Airway epithelial cell (primary cell): ENCODE results near the gene FLVCR1. TPM values are rescaled to one million over a fixed set of nuclear protein-coding genes. Genes with fewer than 3 reads are reported as not detected.

Experiments
- total RNA-seq: library from RNA; depleted of rRNA; stranded (reverse); fragments of >200 nt; gene quantifications from 2 replicates; pipeline ENCODE4 v1.2.3, GENCODE V29; 2015

Gene FLVCR1
- total RNA-seq: 4.6 and 6.8 TPM in 2 replicates

DNA sequence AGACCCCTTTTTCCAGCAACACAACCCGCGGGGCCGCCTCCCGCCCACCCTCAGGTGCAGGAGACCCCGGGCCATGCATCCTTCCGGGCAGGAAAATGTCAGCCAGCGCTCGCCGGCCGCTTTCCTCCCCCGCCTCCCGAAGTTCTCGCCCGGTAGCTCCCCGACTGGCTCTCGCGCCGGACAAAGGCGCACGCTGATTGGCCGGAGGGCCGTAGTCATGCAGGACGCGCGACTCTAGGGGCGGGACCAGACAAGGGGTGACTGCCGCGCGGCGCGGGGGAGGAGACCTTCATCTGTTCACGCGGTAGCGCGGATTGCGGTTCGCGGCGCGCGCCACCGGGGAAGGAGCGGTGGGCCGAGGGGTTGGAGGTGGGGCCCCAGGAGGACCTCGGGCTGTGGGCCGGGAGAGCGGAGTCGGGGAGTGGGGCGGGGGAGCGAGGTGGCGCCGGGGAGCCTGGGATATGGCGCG lies at the start of gene FLVCR1:
Gene FLVCR1, plus strand, starts transcription at position 284 of the 469 bp plus-strand sequence. Its CDS starts 178 bp downstream, at position 462.

DNA sequence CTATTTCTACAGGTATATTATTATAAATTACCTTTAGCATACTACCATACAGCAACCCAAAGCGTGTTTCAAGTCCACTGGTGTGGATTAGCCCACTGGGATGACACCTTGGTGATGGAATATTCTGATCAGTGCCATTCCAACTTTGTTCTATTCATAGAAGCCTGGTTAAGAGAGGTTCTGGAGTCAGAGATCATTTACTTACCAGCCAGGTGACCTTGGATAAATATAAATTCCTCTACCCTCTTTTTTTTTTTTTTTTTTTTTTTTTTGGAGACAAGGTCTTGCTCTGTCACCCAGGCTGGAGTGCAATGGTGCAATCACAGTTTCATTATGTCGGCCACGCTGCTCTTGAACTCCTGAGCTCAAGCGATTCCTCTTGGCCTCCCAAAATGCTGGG lies 10.5 kb upstream of the FLVCR1 start, which contains the start of gene SPATA45:
Gene SPATA45, minus strand, starts transcription at position 101 of the 400 bp plus-strand sequence. CDS start 11,500 bp downstream, outside the sequence.

Other genes with a start within 250 kb of the FLVCR1 start
- 1.7 and 2.9 TPM in 2 replicates for gene ATF3, start 249.5 kb upstream of the FLVCR1 start, total RNA-seq
- not detected in 2 replicates for gene BATF3, start 158.4 kb upstream of the FLVCR1 start, total RNA-seq
- gene NSL1, start 66.5 kb upstream of the FLVCR1 start, total RNA-seq: 17.8 and 22.0 TPM in 2 replicates
- gene TATDN3, start 66.4 kb upstream of the FLVCR1 start, total RNA-seq: 12.6 and 16.3 TPM in 2 replicates
- gene SPATA45, start 10.6 kb upstream of the FLVCR1 start, total RNA-seq: not detected in 2 replicates
- 0.05 and 0.49 TPM in 2 replicates for gene VASH2, start 92.3 kb downstream of the FLVCR1 start, total RNA-seq
- gene ANGEL2, start 157.6 kb downstream of the FLVCR1 start, total RNA-seq: 19.5 and 23.1 TPM in 2 replicates
- 7.2 and 10.0 TPM in 2 replicates for gene RPS6KC1, start 193.0 kb downstream of the FLVCR1 start, total RNA-seq